Activated T-cell treated with anti-CD3 and anti-CD28 coated beads, Interleukin-2, amount 50 U/mL, for 4 hours (primary cell): ENCODE measurements around the gene ANKRD16. TPM values are rescaled to one million over a fixed set of nuclear protein-coding genes. Genes with fewer than 3 reads are reported as not detected.
A peak's percentile ranks its signal among the peaks of the same experiment; 100 is the strongest.

Experiments used
- ATAC-seq, 2 donors: fragments of 200-7000 bp; cut with Tn5 transposase; one replicate each; pipeline ENCODE4 v1.10.0; 2021
- DNase-seq: peaks from one replicate; pipeline ENCODE4 v3.0.0-alpha.2; 2020
- H3K27me3 Mint-ChIP-seq: one replicate; pipeline ENCODE4 v1.8.0; 2021; ENCODE audit warnings: low read depth, mixed read lengths
- H3K36me3 Mint-ChIP-seq: one replicate; pipeline ENCODE4 v1.8.0; 2022; ENCODE audit warnings: mixed read lengths; ENCODE audit not compliant: insufficient read depth
- H3K4me1 Mint-ChIP-seq: one replicate; pipeline ENCODE4 v1.8.0; 2021; ENCODE audit warnings: low read depth, mixed read lengths
- H3K4me3 Mint-ChIP-seq: one replicate; pipeline ENCODE4 v1.8.0; 2021; ENCODE audit warnings: mild to moderate bottlenecking, moderate library complexity, mixed read lengths
- H3K9me3 Mint-ChIP-seq: one replicate; pipeline ENCODE4 v1.8.0; 2021; ENCODE audit warnings: mixed read lengths
- total RNA-seq, 3 donors: library from RNA; stranded (reverse); gene quantifications; one replicate each; pipeline ENCODE4 v1.2.1, GENCODE V29; 2021

Gene ANKRD16
- total RNA-seq, result 10 to 100 TPM in 2 of 3 donors, 1 to 10 TPM in 1; 9.6 to 11.9 (median 10.3) TPM

DNA sequence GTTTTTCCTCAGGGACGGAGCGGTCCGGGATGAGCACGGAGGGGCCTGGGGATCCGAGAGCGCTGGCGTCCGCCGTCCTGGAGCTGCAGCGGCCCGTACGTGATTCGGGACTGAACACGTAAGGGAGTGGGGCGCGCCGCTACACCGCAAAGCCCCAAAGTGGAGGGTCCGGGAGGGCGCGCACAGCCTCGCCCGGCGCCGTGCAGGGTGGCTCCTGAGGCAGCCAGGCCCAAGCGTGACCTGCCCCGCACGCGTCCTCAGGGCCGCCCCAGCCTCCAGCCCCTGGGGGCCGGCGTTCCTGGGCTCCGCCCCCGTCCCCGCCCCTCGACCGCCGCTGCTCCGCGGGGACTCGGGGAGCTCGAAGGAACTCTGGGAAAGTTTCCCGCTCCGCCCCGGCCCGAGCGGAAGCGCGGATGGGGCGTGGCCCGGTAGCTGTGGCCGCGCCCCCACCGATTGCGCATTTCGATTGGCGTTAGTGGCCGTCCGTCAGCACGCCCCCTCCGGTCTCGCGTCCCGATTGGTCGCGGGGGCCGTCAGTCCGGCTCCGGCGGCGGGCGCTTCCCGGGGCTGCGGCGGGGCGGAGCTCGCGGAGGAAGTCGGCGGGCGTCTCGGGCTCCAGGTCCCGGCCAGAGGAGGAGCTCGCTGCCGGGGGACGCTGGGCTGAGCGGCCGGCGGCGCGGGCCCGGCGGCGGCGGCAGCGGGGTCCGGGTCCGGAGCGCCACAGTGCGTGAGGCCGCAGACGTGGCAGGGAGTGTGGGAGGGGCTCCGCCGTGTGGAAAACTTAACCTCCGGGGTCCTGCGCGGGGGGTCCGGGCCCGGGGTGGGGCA is at the start of gene ANKRD16, which contains the start of gene FBH1:
TSS of gene ANKRD16 (minus strand) at position 270 of the 828 bp plus-strand sequence. CDS start 539 bp downstream, outside the sequence.
TSS of gene FBH1 (plus strand) at position 620 of the 828 bp plus-strand sequence. CDS start at position 723, 103 bp downstream.
- Mint-ChIP-seq H3K9me3 (no peaks in the 10 kb centered on the region), H3K27me3 (no peaks in the 10 kb centered on the region), H3K4me3 (peak within 1 kb of the TSS; percentile 94), H3K4me1 (peaks cover 53% of the 10 kb centered on the region), H3K36me3 (peaks cover 37% of the 10 kb centered on the region)
- peak; percentile 85 to 86 for ATAC-seq
- DNase-seq, result peak; percentile 97

- no peak for DNase-seq
- H3K4me3 Mint-ChIP-seq, result no peak overlapping the region
- peaks cover 20% of the 10 kb centered on the region for H3K36me3 Mint-ChIP-seq
- H3K27me3 Mint-ChIP-seq, result no peaks in the 10 kb centered on the region
- H3K4me1 Mint-ChIP-seq, result no peaks in the 10 kb centered on the region
- ATAC-seq, result no peak
- no peaks in the 10 kb centered on the region for H3K9me3 Mint-ChIP-seq
These were observed 48.6 kb upstream of the ANKRD16 start for GRCh38 chr10:5938291-5938690.

- Mint-ChIP-seq H3K27me3 (no peaks in the 10 kb centered on the region), H3K36me3 (peaks cover 22% of the 10 kb centered on the region), H3K4me3 (no peak overlapping the region), H3K9me3 (no peaks in the 10 kb centered on the region), H3K4me1 (no peaks in the 10 kb centered on the region)
- no peak for ATAC-seq
- DNase-seq, result no peak
These were observed 47.3 kb upstream of the ANKRD16 start for GRCh38 chr10:5937016-5937415.

DNA sequence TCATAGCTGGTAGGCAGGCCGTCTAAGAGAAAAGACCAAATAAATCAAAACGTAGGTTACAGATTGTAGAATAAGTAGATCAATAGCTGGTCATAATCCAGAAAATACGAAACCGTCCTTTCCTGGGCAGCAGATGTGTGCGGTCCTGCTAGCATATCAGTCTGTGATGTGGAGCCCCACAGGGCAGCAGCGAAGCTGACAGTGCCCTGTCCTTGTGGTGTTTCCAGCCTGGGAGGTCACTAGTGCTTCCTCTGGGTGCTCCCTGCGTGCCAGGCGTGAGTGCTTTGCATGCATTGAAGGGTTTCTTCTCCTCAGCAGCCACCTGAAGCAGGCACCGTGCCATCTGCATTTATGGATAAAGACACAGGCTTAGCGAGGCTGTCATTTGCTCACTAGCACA is 45.9 kb upstream of the ANKRD16 start:
- ATAC-seq (no peak), DNase-seq (no peak)
- Mint-ChIP-seq H3K9me3 (no peaks in the 10 kb centered on the region), H3K4me1 (no peaks in the 10 kb centered on the region), H3K4me3 (no peak overlapping the region), H3K27me3 (no peaks in the 10 kb centered on the region), H3K36me3 (peaks cover 22% of the 10 kb centered on the region)

- H3K9me3 Mint-ChIP-seq, result no peaks in the 10 kb centered on the region
- DNase-seq (no peak), ATAC-seq (no peak)
- H3K4me1 Mint-ChIP-seq, result no peaks in the 10 kb centered on the region
- H3K36me3 Mint-ChIP-seq, result peaks cover 26% of the 10 kb centered on the region
- H3K27me3 Mint-ChIP-seq, result no peaks in the 10 kb centered on the region
- no peak overlapping the region for H3K4me3 Mint-ChIP-seq
These were observed 44.3 kb upstream of the ANKRD16 start for GRCh38 chr10:5933909-5934546.

GRCh38 chr10:5932345-5932744 is 42.7 kb upstream of the ANKRD16 start:
- Mint-ChIP-seq H3K4me3 (no peak overlapping the region), H3K27me3 (no peaks in the 10 kb centered on the region), H3K36me3 (peaks cover 23% of the 10 kb centered on the region), H3K9me3 (no peaks in the 10 kb centered on the region), H3K4me1 (no peaks in the 10 kb centered on the region)
- DNase-seq (no peak), ATAC-seq (no peak)

DNA sequence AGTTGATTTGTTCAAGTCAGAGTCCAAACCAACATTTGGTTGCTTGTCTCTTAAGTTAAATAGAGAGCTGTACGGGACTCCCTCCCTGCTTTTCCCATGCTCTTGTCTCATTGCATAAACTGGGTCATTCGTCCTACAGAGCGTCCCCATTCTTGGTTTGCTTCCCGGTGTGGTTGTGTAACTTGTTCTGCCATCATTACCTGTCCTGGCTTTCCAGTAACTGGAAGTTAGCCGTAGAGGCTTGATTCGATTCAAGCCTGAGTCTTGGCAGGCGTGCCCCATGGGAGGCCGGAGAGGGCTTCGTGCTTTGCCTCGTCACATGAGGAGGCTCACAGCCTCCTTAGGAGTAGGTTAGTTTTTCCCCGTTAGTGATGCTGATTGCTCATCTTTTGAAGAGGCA is 40.6 kb upstream of the ANKRD16 start:
- no peak for DNase-seq
- no peak for ATAC-seq
- Mint-ChIP-seq H3K27me3 (no peaks in the 10 kb centered on the region), H3K9me3 (no peaks in the 10 kb centered on the region), H3K36me3 (peaks cover 23% of the 10 kb centered on the region), H3K4me3 (no peak overlapping the region), H3K4me1 (no peaks in the 10 kb centered on the region)

GRCh38 chr10:5929442-5929841 is 39.7 kb upstream of the ANKRD16 start:
- no peak for DNase-seq
- no peaks in the 10 kb centered on the region for H3K27me3 Mint-ChIP-seq
- H3K9me3 Mint-ChIP-seq, result no peaks in the 10 kb centered on the region
- ATAC-seq, result no peak
- H3K4me3 Mint-ChIP-seq, result no peak overlapping the region
- H3K4me1 Mint-ChIP-seq, result no peaks in the 10 kb centered on the region
- H3K36me3 Mint-ChIP-seq, result peaks cover 27% of the 10 kb centered on the region

DNA sequence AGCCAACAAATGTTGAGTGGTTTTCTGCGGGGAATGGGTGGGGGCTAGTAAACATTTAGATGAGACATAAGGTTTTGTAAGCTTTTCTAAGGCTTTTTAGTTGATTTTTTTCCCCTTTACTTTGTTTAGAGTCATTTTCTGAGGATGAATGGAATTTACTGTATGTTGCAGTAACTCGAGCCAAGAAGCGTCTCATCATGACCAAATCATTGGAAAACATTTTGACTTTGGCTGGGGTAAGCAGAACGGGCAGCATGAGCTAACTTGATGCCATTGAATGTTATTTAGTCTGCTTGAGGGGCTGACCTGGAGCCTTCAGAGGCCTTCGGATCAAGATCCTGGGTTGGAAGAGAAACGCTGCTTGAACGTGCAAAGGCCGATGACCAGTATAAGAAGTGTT is 37.6 kb upstream of the ANKRD16 start:
- no peaks in the 10 kb centered on the region for H3K9me3 Mint-ChIP-seq
- no peaks in the 10 kb centered on the region for H3K4me1 Mint-ChIP-seq
- no peak for ATAC-seq
- H3K27me3 Mint-ChIP-seq, result no peaks in the 10 kb centered on the region
- no peak for DNase-seq
- peaks cover 34% of the 10 kb centered on the region for H3K36me3 Mint-ChIP-seq
- H3K4me3 Mint-ChIP-seq, result no peak overlapping the region

- Mint-ChIP-seq H3K27me3 (no peaks in the 10 kb centered on the region), H3K4me1 (no peaks in the 10 kb centered on the region), H3K9me3 (no peaks in the 10 kb centered on the region), H3K36me3 (peaks cover 44% of the 10 kb centered on the region), H3K4me3 (no peak overlapping the region)
- DNase-seq, result no peak
- no peak for ATAC-seq
These were observed 35.2 kb upstream of the ANKRD16 start for GRCh38 chr10:5924889-5925288.

- Mint-ChIP-seq H3K4me1 (no peaks in the 10 kb centered on the region), H3K9me3 (no peaks in the 10 kb centered on the region), H3K4me3 (no peak overlapping the region), H3K27me3 (no peaks in the 10 kb centered on the region), H3K36me3 (peaks cover 55% of the 10 kb centered on the region)
- DNase-seq (no peak), ATAC-seq (no peak)
These were observed 32.1 kb upstream of the ANKRD16 start for GRCh38 chr10:5921746-5922145.

DNA sequence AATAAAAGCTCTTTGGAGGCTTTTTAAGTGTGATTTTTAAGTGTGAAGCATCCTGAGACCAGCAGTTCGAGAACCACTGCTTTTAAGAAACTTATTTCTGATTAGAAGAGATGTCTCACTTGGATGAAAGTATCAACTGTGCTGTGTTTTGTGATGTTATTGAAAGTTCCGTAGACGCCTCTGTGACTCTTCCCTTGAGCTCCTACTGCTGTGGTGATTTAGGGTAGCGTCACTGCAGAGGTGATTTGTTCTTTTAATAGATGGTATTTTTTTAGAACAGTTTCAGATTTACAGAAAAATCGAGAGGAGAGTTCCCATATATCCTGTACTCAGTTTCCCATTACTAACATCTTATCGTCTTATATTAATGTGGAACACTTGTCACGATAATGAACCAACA is 29.9 kb upstream of the ANKRD16 start:
- H3K36me3 Mint-ChIP-seq, result peaks cover 67% of the 10 kb centered on the region
- no peaks in the 10 kb centered on the region for H3K27me3 Mint-ChIP-seq
- DNase-seq, result no peak
- no peaks in the 10 kb centered on the region for H3K4me1 Mint-ChIP-seq
- H3K4me3 Mint-ChIP-seq, result no peak overlapping the region
- ATAC-seq, result no peak
- H3K9me3 Mint-ChIP-seq, result no peaks in the 10 kb centered on the region

DNA sequence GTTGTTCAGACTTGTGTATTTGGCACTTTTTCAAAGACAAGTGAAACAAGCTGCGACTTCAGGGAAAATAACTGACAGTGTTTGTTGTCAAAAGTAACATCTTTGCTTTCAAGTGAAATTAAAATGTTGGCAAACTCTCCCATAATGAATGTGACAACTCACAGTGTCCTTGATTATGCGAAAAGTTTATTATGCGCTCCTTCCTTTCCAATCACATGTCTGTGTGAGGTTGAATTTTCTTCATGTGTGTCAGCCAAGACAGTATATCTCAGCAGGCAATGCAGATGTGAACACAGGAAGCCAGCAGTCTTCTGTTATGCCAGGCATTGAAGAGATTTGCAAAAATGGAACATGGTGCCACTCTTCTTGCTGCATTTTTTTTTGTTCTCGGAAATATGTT is 29.1 kb upstream of the ANKRD16 start:
- DNase-seq (no peak), ATAC-seq (no peak)
- no peak overlapping the region for H3K4me3 Mint-ChIP-seq
- H3K36me3 Mint-ChIP-seq, result peaks cover 67% of the 10 kb centered on the region
- H3K27me3 Mint-ChIP-seq, result no peaks in the 10 kb centered on the region
- H3K9me3 Mint-ChIP-seq, result no peaks in the 10 kb centered on the region
- no peaks in the 10 kb centered on the region for H3K4me1 Mint-ChIP-seq

DNA sequence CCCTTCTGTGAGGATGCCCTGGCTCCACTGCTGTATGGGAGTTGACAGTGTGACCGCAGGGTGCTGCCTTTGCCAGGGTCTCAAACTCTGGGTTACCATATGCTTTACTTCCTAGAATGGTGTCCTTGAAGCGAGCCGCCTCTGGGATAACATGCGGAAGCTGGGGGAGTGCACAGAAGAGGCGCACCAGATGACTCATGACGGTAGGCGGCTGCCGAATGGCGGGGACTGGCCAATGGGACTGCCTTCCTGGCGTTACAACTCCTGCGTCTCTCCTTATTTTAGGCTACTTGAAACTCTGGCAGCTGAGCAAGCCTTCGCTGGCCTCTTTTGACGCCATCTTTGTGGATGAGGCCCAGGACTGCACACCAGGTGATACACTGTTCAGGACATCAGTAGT is 27.6 kb upstream of the ANKRD16 start:
- peaks cover 68% of the 10 kb centered on the region for H3K36me3 Mint-ChIP-seq
- DNase-seq, result no peak
- ATAC-seq, result no peak
- H3K4me3 Mint-ChIP-seq, result no peak overlapping the region
- H3K9me3 Mint-ChIP-seq, result no peaks in the 10 kb centered on the region
- no peaks in the 10 kb centered on the region for H3K27me3 Mint-ChIP-seq
- H3K4me1 Mint-ChIP-seq, result no peaks in the 10 kb centered on the region

DNA sequence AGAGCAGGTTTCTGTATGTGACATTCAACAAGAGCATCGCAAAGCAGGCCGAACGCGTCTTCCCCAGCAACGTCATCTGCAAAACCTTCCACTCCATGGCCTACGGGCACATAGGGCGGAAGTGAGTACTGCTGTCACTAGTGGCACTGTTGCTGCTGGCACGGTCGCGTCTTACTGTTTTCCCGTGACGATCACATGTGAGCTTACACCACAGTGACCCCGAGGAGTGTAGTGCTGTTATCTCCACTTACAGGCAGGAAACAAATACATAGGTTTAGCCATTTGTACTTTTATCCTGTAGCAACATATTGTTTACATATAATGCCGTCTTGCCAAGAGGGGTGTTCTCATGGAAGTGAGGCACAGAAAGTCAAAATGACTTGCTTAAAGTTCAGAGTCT is 25.8 kb upstream of the ANKRD16 start:
- Mint-ChIP-seq H3K4me1 (no peaks in the 10 kb centered on the region), H3K36me3 (peaks cover 63% of the 10 kb centered on the region), H3K4me3 (no peak overlapping the region), H3K9me3 (no peaks in the 10 kb centered on the region), H3K27me3 (no peaks in the 10 kb centered on the region)
- DNase-seq, result no peak
- ATAC-seq, result no peak
